Left lung (tissue), 10 donors: Measurements from ENCODE around the gene PAM. TPM values are rescaled to one million over a fixed set of nuclear protein-coding genes. Genes with fewer than 3 reads are reported as not detected.

Experiments used
- ATAC-seq: fragments of 200-7000 bp; cut with Tn5 transposase; one replicate; pipeline ENCODE4 v1.9.1; 2020; ENCODE audit warnings: moderate library complexity
- DNase-seq, 4 donors: peaks; one replicate each; pipeline ENCODE4 v3.0.0-alpha.2; 2013 to 2020
- H3K27ac ChIP-seq, 2 donors: fragments of 200-600 bp; sonication (generic) in 1 of 2; one replicate each; pipeline versions ENCODE4 v1.5.0 to v1.8.0; 2020 to 2021
- H3K27me3 ChIP-seq, 2 donors: fragments of 200-600 bp; sonication (generic) in 1 of 2; one replicate each; pipeline versions ENCODE4 v1.5.0 to v1.8.0; 2020 to 2021
- H3K36me3 ChIP-seq, 2 donors: fragments of 200-600 bp; sonication (generic) in 1 of 2; one replicate each; pipeline versions ENCODE4 v1.5.0 to v1.8.0; 2020 to 2021
- H3K4me1 ChIP-seq, 2 donors: fragments of 200-600 bp; one replicate each; pipeline ENCODE4 v1.8.0; 2021
- H3K4me3 ChIP-seq, 2 donors: fragments of 200-600 bp; sonication (generic) in 1 of 2; one replicate each; pipeline versions ENCODE4 v1.5.0 to v1.8.0; 2020 to 2021; ENCODE audit warnings: mild to moderate bottlenecking in 1 of 2
- H3K9me3 ChIP-seq, 2 donors: fragments of 200-600 bp; sonication (generic) in 1 of 2; one replicate each; pipeline versions ENCODE4 v1.5.0 to v1.8.0; 2020 to 2021
- CTCF ChIP-seq, 2 donors: fragments of 200-600 bp; sonication (generic) in 1 of 2; IDR thresholded peaks; one replicate each; pipeline versions ENCODE4 v1.5.0 to v1.8.0; 2021; ENCODE audit warnings: antibody characterized with exemption in 2 of 2
- intact Hi-C, 2 donors: fragments of 100-400 bp; cut with DNase I; formaldehyde crosslinking; loops; one replicate each; pipeline versions ENCODE4 v1.11.2 to v1.14.2; 2022
- polyA plus RNA-seq, 6 donors: library from polyadenylated mRNA; unstranded; fragments of 120-200 nt; gene quantifications; one replicate each; pipeline ENCODE4 v1.2.1, GENCODE V29; 2013; ENCODE audit not compliant: insufficient read length in 6 of 6
- total RNA-seq, 2 donors: library from RNA; stranded (reverse); fragmentation: NEBNext Ultra II Directional; extraction: Animal tissue kit (Norgen Biotek cat#: 25700); gene quantifications; one replicate each; pipeline ENCODE4 v1.2.1, GENCODE V29; 2021
- donor health status: DM: no; HTN: yes; CAD: no.
- donor health status: DM: no; HTN: no; CAD: no.

The PAM gene
- total and polyA plus RNA-seq, 8 donors, result 93.3 to 427 (median 145) TPM

- H3K27ac ChIP-seq, result no peak overlapping the region
- no peak overlapping the region for H3K4me3 ChIP-seq
- DNase-seq (no peak), ATAC-seq (peak; percentile 73)
- intact Hi-C loops, result no loop called here
- H3K9me3 ChIP-seq, result no peaks in the 10 kb centered on the region
- H3K36me3 ChIP-seq, result no peaks in the 10 kb centered on the region
- no peaks in the 10 kb centered on the region for H3K27me3 ChIP-seq
- peaks cover 0 to 3% of the 10 kb centered on the region in 2 donors for H3K4me1 ChIP-seq
- TF ChIP-seq CTCF (IDR thresholded peaks at IDR 0.05), result no peak
Observed at GRCh38 chr5:102823441-102823874, 68.4 kb downstream of the PAM start.

- H3K9me3 ChIP-seq, result no peaks in the 10 kb centered on the region
- peaks cover 0 to 3% of the 10 kb centered on the region in 2 donors for H3K4me1 ChIP-seq
- ATAC-seq (no peak), DNase-seq (no peak)
- intact Hi-C loops, result no loop called here
- H3K27ac ChIP-seq, result no peak overlapping the region
- no peak overlapping the region for H3K4me3 ChIP-seq
- no peak for TF ChIP-seq CTCF (IDR thresholded peaks at IDR 0.05)
- no peaks in the 10 kb centered on the region for H3K36me3 ChIP-seq
- no peaks in the 10 kb centered on the region for H3K27me3 ChIP-seq
Observed at GRCh38 chr5:102826629-102827028, 71.5 kb downstream of the PAM start.

GRCh38 chr5:102830241-102830640, 75.1 kb downstream of the PAM start:
- H3K36me3 ChIP-seq, result no peaks in the 10 kb centered on the region
- intact Hi-C loops, result no loop called here
- no peak for ATAC-seq

GRCh38 chr5:102832445-102832844, 77.3 kb downstream of the PAM start:
- H3K4me1 ChIP-seq, result peaks cover 0 to 4% of the 10 kb centered on the region in 2 donors
- intact Hi-C loops, result no loop called here
- no peak overlapping the region for H3K27ac ChIP-seq
- ATAC-seq (no peak), DNase-seq (no peak)
- no peaks in the 10 kb centered on the region for H3K9me3 ChIP-seq
- no peaks in the 10 kb centered on the region for H3K36me3 ChIP-seq
- no peak overlapping the region for H3K4me3 ChIP-seq
- no peaks in the 10 kb centered on the region for H3K27me3 ChIP-seq
- TF ChIP-seq CTCF (IDR thresholded peaks at IDR 0.05), result no peak

More at GRCh38 chr5:102830241-102830640, 75.1 kb downstream of the PAM start:
- Histone ChIP-seq H3K27ac (no peak overlapping the region), H3K27me3 (no peaks in the 10 kb centered on the region), H3K4me1 (peaks cover 0 to 7% of the 10 kb centered on the region in 2 donors), H3K9me3 (no peaks in the 10 kb centered on the region), H3K4me3 (no peak overlapping the region)
- TF ChIP-seq CTCF (IDR thresholded peaks at IDR 0.05), result no peak
- no peak for DNase-seq

- no peaks in the 10 kb centered on the region for H3K27me3 ChIP-seq
- ATAC-seq (no peak), DNase-seq (no peak)
- peaks cover 0 to 4% of the 10 kb centered on the region in 2 donors for H3K4me1 ChIP-seq
- no peak overlapping the region for H3K4me3 ChIP-seq
- intact Hi-C loops, result no loop called here
- no peak for TF ChIP-seq CTCF (IDR thresholded peaks at IDR 0.05)
- no peaks in the 10 kb centered on the region for H3K36me3 ChIP-seq
- H3K27ac ChIP-seq, result no peak overlapping the region
- H3K9me3 ChIP-seq, result no peaks in the 10 kb centered on the region
Observed at GRCh38 chr5:102833146-102833545, 78.0 kb downstream of the PAM start.
